GM10847 (cell line): ENCODE data around the gene NEURL2.

Experiments
- POLR2A ChIP-seq: IDR thresholded peaks from 2 replicates; pipeline ENCODE4 v1.6.1; 2011; ENCODE audit not compliant: insufficient read length; ENCODE audit errors: extremely low read depth

Gene NEURL2, protein sequence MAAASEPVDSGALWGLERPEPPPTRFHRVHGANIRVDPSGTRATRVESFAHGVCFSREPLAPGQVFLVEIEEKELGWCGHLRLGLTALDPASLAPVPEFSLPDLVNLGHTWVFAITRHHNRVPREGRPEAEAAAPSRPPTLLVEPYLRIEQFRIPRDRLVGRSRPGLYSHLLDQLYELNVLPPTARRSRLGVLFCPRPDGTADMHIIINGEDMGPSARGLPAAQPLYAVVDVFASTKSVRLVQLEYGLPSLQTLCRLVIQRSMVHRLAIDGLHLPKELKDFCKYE

DNA sequence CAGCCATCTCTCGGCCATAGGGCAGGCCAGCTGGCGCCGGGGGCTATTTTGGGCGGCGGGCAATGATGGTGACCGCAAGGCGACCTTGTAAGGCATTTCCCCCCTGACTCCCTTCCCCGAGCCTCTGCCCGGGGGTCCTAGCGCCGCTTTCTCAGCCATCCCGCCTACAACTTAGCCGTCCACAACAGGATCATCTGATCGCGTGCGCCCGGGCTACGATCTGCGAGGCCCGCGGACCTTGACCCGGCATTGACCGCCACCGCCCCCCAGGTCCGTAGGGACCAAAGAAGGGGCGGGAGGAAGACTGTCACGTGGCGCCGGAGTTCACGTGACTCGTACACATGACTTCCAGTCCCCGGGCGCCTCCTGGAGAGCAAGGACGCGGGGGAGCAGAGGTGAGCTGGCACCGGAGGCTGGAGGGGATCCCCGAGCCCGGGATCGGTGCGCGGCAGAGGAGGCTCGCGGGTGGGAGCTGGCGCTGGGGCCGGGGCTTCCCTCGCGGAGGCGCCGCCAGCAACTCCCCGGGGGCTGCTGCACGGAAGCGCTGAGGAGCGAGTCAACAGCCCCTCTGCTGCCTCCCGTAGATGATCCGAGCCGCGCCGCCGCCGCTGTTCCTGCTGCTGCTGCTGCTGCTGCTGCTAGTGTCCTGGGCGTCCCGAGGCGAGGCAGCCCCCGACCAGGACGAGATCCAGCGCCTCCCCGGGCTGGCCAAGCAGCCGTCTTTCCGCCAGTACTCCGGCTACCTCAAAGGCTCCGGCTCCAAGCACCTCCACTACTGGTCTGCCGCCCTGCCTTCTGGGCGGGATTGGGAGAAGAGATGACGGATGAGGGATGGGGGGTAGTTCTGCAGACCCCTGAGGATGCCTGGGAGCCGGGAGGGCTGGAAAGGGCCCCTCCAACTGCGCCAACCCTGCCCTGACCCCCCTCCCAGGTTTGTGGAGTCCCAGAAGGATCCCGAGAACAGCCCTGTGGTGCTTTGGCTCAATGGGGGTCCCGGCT is at the start of gene NEURL2, which contains the start of gene CTSA:
Gene NEURL2, minus strand, starts transcription at position 224 of the 999 bp plus-strand sequence. Its CDS starts 217 bp downstream, at position 7.
Gene CTSA, plus strand, starts transcription at position 351 of the 999 bp plus-strand sequence. Its CDS starts 234 bp downstream, at position 585.
- TF ChIP-seq POLR2A: peak; percentile 79

DNA sequence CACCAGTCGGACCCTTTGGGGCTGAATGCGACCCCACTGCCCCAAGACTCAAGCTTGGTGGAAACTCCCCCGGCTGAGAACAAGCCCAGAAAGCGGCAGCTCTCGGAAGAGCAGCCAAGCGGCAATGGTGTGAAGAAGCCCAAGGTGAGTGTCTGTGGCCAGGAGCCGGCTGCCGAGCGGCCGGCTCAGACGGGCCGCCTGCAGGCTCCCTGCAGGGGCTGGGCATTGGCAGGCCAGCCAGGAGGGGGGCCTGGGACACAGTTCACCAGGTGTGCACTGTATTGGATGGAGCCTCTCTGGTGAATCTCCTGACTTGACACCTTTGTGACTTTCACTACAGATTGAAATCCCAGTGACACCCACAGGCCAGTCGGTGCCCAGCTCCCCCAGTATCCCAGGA is 49.5 kb upstream of the NEURL2 start:
- TF ChIP-seq POLR2A: no peak

GRCh38 chr20:45940053-45940452 is 49.0 kb upstream of the NEURL2 start:
- TF ChIP-seq POLR2A: no peak

DNA sequence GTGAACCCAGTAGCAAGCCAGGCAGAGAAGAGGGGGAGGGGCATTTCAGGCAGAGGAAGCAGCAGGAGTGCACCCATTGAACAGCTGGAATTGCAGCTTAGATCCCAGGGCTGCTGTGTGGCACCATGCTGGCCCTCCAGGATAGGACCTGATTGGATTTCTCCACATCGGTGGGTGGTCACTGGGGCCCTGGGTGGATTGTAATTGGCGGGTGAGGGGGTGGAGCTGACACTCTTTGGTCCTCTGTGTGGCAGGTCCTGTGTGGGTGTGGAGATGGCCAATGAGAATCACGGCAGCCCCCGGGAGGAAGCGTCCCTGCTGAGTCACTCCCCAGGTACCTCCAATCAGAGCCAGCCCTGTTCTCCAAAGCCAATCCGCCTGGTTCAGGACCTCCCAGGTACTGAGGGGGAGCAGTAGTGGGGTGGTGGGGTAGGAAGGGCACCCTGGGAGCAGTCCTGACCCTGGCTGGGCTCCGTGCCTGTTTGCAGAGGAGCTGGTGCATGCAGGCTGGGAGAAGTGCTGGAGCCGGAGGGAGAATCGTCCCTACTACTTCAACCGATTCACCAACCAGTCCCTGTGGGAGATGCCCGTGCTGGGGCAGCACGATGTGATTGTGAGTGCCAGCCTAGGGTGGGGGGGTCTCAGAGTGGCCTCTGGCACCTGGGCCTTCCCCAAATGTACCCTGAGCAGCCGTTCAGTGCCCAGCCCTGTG is 47.9 kb upstream of the NEURL2 start:
- no peak for TF ChIP-seq POLR2A

DNA sequence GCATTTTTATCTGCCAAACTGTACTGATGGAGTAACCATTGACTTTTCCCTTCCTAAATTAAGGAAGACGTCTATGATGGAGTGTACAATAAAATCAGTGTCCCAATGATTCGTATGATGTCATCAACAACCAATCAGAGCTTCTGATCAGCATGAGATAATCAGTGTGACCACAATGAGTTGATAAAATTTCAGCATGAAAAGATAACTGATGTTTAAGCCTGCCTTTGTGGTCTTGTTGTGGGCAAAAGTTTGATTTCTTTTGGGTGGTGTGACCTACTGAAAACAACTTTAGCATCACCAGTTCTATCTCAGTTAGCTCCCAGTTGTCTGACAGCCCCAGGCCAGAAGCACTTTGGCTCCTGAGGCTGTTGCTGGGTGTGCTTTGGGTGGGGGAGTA is 46.8 kb upstream of the NEURL2 start:
- TF ChIP-seq POLR2A: no peak

DNA sequence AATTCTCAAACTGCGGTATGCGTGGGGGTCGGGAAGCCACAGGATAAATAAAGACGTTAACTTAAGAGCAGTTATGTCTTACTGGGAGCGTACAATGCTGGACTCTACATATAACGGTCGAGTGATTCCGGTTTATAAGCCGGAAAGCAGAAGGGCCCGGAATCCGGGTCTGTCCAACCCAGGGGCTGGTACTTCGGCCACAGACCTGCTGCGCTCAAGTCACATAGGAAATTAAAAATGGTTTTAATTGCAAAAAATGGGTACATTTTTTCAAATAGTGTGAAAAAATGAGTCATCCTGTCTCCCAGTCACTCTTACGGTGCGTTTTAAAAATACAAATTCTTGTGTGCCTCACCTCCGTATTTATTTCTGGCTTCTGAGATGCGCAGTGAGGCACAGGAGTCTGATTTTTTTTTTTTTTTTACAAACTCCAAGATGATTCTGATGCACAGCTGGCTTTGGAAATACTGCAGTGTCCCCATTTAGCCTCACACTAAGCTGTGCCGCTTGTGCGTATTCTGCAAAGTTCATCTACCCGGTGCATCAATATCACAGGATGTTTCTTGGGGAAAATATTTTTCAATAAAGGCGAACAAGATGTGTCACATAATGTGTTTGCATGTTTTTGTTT is 44.5 kb upstream of the NEURL2 start:
- TF ChIP-seq POLR2A: no peak

DNA sequence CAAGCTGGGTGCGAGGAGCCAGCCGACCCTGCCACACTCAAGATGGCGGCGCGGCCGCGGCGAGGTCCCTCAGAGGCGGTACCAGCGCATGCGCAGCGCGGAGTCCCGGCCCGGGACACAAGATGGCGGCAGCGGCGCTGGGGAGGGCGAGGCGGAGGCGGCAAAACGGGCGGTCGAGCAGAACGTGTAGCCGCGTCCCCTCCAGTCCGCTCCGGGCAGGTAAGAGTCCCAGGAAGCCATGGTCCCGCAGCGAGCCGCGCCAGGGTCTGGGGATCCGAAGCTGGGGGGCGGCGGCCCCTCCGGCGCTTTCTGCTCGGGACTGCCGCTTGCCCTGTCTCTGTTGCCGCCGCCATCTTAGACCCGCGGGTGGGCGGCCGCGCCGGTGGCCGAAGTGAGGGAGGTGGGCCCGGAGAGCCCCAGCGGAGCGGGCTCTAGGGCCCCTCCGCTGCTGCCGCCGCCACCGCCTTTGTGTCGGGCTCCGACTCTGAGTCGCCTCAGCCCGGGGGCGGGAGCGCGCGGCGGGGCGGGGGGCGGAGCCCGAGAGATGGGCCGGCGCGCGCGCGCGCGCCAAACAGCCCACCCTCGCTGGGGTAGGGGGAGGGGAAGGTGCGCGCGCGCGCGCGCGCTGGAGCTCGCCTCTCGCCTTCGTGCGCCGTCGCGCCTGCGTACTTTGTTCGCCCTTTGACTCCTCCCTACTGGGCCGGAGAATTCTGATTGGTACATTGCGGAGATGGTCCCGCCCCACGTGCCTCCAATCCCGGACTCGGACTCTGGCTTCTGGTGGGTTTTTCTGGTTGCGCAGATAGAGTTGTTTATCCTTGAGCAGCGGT is 43.8 kb upstream of the NEURL2 start, which contains the start of gene PCIF1:
Gene PCIF1, plus strand, starts transcription at position 98 of the 830 bp plus-strand sequence. CDS start 4,317 bp downstream, outside the sequence.
- peak; percentile 86 for TF ChIP-seq POLR2A

DNA sequence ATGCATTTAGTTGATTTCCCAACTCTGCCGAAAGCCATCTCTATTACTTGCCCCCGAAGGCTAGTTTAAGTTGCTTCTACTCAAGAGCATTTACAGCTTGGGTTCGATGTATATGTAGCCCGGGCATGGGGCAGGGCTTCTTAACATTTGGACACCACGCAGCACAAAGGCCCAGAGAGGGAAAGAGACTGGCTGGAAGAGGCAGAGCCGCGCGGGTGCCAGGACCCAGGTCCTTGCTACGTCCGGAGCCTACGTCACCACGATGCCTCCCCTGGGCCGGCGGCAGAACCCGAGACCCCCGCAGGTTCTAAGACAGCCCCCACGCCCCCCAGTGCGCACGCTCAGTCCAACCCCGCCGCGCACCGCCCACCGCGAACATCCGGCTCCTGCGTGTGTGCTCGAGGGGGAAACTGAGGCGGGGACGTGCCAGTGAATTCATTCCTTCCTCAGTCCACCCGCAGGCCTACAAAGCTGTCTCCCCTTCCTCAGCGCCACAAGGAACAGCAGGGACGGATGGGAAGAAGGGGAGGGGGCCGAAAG is 43.1 kb upstream of the NEURL2 start:
- TF ChIP-seq POLR2A: no peak

DNA sequence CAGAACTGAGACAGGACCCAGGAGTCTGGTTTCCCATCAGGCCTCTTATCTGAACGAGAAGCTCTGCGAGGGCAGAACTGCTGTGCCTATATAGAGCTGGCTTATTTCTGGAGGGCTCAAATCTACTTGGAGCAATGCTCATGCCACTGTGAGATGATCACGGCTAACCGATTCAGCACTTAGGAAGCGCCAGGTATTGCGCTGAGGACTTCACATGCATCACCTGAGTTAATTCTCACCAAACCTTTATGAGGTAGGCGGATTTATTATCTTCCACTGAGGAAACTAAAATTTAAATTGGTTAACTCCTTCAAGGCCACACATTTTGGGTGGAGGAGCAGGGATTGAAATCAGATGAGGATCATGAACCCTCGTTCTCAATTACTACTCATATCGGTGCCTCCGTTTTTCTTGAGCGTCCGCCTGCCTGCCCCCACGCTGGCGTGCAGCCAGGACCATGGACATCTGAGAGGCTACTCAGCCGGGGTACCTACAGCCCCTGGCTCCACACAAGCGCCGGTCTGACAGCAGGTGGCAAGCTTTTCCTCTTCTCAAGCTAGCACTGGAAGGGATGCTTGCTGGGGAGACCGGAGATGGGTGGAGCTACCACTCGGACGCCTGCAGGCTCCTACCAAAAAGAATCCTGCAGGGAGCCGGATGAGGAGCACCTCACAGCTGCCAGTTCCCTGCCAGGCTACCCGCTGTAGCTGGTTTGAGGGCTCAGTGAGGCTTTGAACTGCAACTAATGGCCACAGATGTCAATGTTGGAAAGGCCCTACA is 42.4 kb upstream of the NEURL2 start:
- TF ChIP-seq POLR2A: no peak

DNA sequence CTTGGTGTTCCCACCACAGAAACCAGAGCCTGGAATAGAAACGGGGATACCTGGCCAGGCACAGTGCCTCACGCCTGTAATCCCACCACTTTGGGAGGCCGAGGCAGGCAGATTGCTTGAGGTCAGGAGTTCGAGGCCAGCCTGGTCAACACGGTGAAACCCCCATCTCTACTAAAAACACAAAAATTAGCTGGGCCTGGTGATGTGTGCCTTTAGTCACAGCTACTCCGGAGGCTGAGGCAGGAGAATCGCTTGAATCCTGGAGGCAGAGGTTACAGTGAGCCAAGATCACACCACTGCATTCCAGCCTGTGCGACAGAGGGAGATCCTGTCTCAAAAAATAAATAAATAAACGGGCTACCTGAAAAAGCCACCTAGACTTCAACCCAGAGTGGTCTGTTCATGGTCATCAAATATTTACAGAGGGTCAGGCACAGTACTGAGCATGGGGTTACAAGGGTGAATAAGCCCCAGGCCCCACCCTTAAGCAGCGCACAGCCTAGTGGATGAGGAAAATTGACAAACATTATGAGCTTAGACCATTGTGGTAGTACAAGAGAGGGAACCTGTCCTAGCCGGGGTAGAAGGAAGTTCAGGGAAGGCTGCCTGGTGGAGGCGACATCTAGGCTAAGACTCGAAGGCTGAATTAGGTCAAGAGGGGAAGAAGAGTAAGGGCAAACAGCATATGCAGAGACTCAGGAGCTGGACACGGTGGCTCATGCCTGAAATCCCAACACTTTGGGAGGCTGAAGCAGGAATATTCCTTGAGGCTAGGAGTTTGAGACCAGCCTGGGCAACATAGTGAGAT is 36.3 kb upstream of the NEURL2 start:
- no peak for TF ChIP-seq POLR2A

- TF ChIP-seq POLR2A: no peak
These were observed 35.7 kb upstream of the NEURL2 start for GRCh38 chr20:45926731-45927070.

DNA sequence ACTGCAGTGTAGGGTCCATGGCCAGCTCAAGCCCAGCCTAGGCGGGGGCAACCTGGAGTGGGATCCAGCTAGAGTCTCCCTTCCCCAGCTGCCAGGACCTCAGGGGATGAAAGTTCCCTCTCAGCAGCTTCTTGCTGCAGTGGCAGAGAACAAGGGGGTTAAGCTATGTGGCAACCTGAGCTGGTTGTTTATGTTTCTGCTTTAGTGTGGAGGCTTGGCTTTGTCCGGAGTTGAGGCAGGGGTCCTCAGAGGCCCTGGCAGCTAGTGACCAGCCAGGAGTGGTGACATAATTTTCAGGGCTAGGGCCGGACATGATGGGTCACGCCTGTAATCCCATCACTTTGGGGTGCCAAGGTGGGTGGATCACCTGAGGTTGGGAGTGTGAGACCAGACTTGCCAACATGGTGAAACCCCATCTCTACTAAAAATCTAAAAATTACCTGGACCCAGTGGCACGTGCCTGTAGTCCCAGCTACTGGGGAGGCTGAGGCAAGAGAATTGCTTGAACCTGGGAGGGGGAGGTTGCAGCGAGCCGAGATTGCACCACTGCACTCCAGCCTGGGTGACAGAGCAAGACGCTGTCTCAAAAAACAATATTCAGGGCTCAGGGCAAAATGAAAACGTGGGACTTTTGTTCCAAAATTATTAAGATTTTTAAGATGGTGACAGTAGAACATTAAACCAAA is 35.0 kb upstream of the NEURL2 start:
- TF ChIP-seq POLR2A: no peak
